ENCODE results near the gene FAM221B. TPM values are rescaled to one million over a fixed set of nuclear protein-coding genes. Genes with fewer than 3 reads are reported as not detected.

Gene FAM221B
- total RNA-seq, 6 donors from 2014 or later: 0.10 to 0.15 TPM; not detected in 4

DNA sequence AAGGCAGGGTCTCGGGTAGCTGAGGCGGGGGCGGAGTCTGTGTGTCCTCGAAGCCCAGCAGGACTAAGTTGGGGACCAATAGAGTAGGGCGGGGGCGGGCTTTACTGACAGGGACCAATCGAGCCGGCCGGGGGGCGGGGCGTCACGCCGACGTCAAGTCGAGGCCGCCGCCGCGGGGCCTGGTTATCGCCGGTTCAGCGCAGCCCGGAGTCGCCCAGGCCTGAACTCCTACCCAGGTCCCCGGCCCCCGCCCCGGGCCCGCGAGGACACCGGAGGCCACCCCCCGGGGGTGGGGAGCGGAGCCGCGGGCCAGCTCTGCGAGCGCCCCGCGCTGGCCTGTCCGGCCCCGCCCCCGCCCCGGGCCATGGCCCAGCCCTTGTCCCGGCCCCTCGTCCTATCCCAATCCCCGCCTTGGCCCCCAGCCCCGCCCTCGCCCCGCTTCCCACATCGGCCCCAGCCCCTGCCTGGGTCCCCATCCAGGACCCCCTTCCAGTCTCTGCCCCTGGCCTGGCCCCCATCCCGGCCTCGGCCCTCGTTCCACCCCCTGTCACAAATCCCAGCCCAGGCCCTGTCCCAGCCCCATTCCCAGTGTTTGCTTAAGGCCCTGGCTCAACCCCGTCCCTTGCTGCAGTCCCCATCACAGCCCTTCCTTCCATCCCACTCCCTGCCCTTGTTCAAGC, 692 bp upstream of the FAM221B start, which contains the start of gene TMEM8B:
TMEM8B (plus strand) TSS at position 145 of the 680 bp plus-strand sequence; CDS start at position 365, 220 bp downstream.
- Histone ChIP-seq H3K27ac (peak within 1 kb of the TSS; percentile 92 to 97 (median 94)), H3K27me3 (no peaks in the 10 kb centered on the region), H3K9me3 (no peaks in the 10 kb centered on the region), H3K4me1 (peaks cover 25 to 49% (median 38%) of the 10 kb centered on the region in 4 donors), H3K36me3 (no peaks in the 10 kb centered on the region), H3K4me3 (peak within 1 kb of the TSS; percentile 75 to 88 (median 82))
- ATAC-seq (ENCODE audit: low FRiP score in 2 of 2): peak; percentile 92 to 96
- DNase-seq: peak; percentile 99 to 100
- no peak for TF ChIP-seq EP300 (IDR thresholded peaks at IDR 0.05)
- TF ChIP-seq POLR2AphosphoS5 (IDR thresholded peaks at IDR 0.05): peak; percentile 11 to 44
- TF ChIP-seq, protein P1, sequence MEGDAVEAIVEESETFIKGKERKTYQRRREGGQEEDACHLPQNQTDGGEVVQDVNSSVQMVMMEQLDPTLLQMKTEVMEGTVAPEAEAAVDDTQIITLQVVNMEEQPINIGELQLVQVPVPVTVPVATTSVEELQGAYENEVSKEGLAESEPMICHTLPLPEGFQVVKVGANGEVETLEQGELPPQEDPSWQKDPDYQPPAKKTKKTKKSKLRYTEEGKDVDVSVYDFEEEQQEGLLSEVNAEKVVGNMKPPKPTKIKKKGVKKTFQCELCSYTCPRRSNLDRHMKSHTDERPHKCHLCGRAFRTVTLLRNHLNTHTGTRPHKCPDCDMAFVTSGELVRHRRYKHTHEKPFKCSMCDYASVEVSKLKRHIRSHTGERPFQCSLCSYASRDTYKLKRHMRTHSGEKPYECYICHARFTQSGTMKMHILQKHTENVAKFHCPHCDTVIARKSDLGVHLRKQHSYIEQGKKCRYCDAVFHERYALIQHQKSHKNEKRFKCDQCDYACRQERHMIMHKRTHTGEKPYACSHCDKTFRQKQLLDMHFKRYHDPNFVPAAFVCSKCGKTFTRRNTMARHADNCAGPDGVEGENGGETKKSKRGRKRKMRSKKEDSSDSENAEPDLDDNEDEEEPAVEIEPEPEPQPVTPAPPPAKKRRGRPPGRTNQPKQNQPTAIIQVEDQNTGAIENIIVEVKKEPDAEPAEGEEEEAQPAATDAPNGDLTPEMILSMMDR (IDR thresholded peaks at IDR 0.05): peak in 1 of 6 experiments; percentile 4
- TF ChIP-seq POLR2A (IDR thresholded peaks at IDR 0.05): peak in 2 of 4 donors; percentile 14 to 60
- WGBS, 2 donors: 1 to 2% methylated on average over 9 to 22 of the region's 53 CpGs

DNA sequence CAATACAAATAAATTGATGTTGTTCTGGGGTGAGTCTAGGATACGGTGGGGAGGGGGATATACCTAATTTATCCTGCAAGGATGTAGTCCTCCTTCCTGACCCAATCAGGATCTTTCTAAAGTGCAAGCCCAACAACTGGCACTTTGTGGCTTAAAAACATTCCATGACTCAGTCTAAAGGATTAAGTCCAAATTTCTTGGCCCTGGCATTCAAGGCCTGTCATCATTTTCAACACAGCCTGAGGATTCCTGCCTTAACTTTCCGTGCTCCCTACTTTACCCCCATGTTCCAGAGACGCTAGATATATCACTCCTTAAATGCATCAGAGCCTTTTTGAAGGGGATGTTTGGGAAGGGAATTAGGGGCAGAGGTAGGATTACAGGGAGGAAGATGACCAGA, 1.0 kb downstream of the FAM221B start:
- Histone ChIP-seq H3K27ac (no peak overlapping the region), H3K4me1 (peaks cover 13 to 31% (median 24%) of the 10 kb centered on the region in 4 donors), H3K4me3 (no peak overlapping the region), H3K9me3 (no peaks in the 10 kb centered on the region), H3K36me3 (no peaks in the 10 kb centered on the region), H3K27me3 (no peaks in the 10 kb centered on the region)
- ATAC-seq (ENCODE audit: low FRiP score in 2 of 2) (no peak), DNase-seq (no peak)
- 87 to 88% methylated on average over 3 of the region's 3 CpGs for WGBS, 2 donors
- TF ChIP-seq EP300 (IDR thresholded peaks at IDR 0.05) (no peak), POLR2A (IDR thresholded peaks at IDR 0.05) (no peak), POLR2AphosphoS5 (IDR thresholded peaks at IDR 0.05) (no peak)

DNA sequence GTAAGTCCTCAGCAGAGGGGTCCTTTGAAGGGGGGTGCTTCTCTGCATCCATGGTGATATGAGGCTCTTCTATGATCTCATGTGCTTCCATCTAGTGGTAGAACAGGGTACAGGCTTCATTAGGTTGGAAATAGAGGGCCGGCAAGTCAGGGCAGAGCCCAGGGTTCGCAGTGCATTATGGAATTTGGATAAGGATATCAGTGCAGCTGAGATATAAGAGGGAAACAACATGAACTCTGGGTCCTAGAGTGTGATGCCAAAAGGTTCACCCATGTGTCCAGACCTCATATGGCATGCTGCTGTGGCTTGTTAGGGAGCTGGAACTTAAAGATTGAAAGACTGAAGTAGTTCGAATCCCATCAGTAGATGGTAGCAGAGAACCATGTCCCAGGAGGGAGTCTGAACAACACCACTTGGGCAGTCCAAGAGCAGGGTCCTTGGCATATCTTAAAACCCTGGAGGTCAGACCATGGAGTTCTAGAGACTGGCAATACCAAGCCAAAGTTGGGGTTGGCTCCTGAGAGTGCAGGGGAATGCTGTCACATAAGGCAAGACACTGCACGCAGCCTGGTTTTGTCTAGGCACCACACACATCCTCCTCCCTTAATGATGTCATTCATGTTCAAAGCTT, 2.3 kb downstream of the FAM221B start:
- Histone ChIP-seq H3K27ac (no peak overlapping the region), H3K9me3 (no peaks in the 10 kb centered on the region), H3K4me1 (peaks cover 13 to 25% (median 18%) of the 10 kb centered on the region in 4 donors), H3K4me3 (no peak overlapping the region), H3K36me3 (no peaks in the 10 kb centered on the region), H3K27me3 (no peaks in the 10 kb centered on the region)
- ATAC-seq (ENCODE audit: low FRiP score in 2 of 2) (peak; percentile 66 to 76), DNase-seq (no peak)
- TF ChIP-seq EP300 (IDR thresholded peaks at IDR 0.05) (no peak), POLR2A (IDR thresholded peaks at IDR 0.05) (no peak), POLR2AphosphoS5 (IDR thresholded peaks at IDR 0.05) (no peak)
- TF ChIP-seq, protein P1 (IDR thresholded peaks at IDR 0.05): peak; percentile 72 to 85 (median 78)
- WGBS, 2 donors: 22 to 25% methylated on average over 4 of the region's 4 CpGs

DNA sequence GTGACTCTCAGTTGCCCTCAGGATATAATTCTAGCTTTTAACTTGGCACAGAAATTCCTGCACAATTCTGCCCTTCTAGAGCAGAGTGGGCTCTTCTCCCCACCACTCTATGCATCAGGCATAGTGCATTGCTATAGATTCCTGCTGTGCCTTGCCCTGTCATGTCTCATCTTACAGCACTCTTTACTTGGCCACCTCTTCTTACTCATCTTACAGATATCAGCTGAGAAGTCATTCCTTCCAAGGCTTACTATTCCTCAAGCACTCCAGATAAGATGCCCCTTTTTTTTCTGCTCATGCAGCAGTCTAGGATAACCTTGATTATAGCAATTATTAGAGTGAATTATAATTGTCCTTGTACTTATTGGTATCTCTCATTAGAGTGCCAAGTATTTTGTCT, 5.6 kb downstream of the FAM221B start:
- Histone ChIP-seq H3K27me3 (no peaks in the 10 kb centered on the region), H3K36me3 (no peaks in the 10 kb centered on the region), H3K4me1 (peaks cover 0 to 4% (median 0%) of the 10 kb centered on the region in 4 donors), H3K4me3 (no peak overlapping the region), H3K9me3 (no peaks in the 10 kb centered on the region), H3K27ac (no peak overlapping the region)
- TF ChIP-seq, protein P1 (IDR thresholded peaks at IDR 0.05): no peak
- TF ChIP-seq POLR2A (IDR thresholded peaks at IDR 0.05) (no peak), POLR2AphosphoS5 (IDR thresholded peaks at IDR 0.05) (no peak), EP300 (IDR thresholded peaks at IDR 0.05) (no peak)
- no peak for ATAC-seq (ENCODE audit: low FRiP score in 2 of 2)
- no peak for DNase-seq

DNA sequence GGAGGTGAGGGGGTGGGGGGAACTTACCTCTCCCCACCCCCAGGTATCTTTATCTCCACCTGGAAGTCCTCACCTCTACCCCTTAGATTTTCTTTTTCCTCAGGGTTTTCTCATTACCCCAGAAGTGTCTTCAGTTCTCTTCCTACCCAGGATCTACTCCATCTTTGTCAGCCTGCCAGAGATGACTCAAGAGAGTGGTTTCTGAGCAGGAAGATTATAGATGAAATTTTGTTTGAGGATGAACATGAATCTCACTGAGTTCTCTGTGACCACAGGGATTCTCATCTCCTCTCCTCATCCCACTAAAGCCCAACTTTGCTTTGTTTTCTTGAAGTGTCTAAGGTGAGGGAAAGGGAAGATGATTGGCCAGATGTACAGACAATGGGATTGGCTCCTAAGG, 8.5 kb downstream of the FAM221B start:
- Histone ChIP-seq H3K9me3 (no peaks in the 10 kb centered on the region), H3K36me3 (no peaks in the 10 kb centered on the region), H3K27ac (no peak overlapping the region), H3K27me3 (no peaks in the 10 kb centered on the region), H3K4me3 (no peak overlapping the region), H3K4me1 (no peaks in the 10 kb centered on the region)
- DNase-seq: no peak
- TF ChIP-seq POLR2AphosphoS5 (IDR thresholded peaks at IDR 0.05): no peak
- TF ChIP-seq, protein P1 (IDR thresholded peaks at IDR 0.05): no peak
- no peak for TF ChIP-seq EP300 (IDR thresholded peaks at IDR 0.05)
- no peak for TF ChIP-seq POLR2A (IDR thresholded peaks at IDR 0.05)
- ATAC-seq (ENCODE audit: low FRiP score in 2 of 2): no peak

All from upper lobe of left lung (tissue), 6 donors.